ENCODE results near the gene MEIS2. TPM values are rescaled to one million over a fixed set of nuclear protein-coding genes. Genes with fewer than 3 reads are reported as not detected.

MEIS2 gene
- total and polyA plus RNA-seq, 2 donors (not counting 3 experiments of a cell fraction or from before 2014, with no cell fraction given), result 22.5 to 26.2 TPM

GRCh38 chr15:37076543-37076942 lies 23.8 kb downstream of the MEIS2 start:
- Histone ChIP-seq H3K27ac (ENCODE audit: insufficient read depth, low read depth, low read length) (no peak overlapping the region), H3K79me2 (ENCODE audit: control insufficient read depth, insufficient read depth, low read length) (no peaks in the 10 kb centered on the region), H3K27me3 (ENCODE audit: control insufficient read depth in 2 of 2, insufficient read depth in 2 of 2, low read length in 2 of 2) (no peaks in the 10 kb centered on the region), H3K4me2 (ENCODE audit: insufficient read depth, low read length) (no peak overlapping the region), H3K9ac (replicated peaks; ENCODE audit: extremely low read depth, insufficient read depth, low read length) (no peak overlapping the region), H3K9me3 (replicated peaks; ENCODE audit: control insufficient read depth, insufficient read depth, low read length) (no peaks in the 10 kb centered on the region), H2AFZ (ENCODE audit: low read depth, low read length) (no peak overlapping the region), H3K4me3 (replicated peaks in 1 of 3; ENCODE audit: insufficient read depth in 1 of 3, low read depth in 1 of 3, low read length in 3 of 3) (no peak overlapping the region), H3K4me1 (ENCODE audit: control insufficient read depth, extremely low read depth, insufficient read depth, low read length) (peaks cover 7% of the 10 kb centered on the region), H3K9me1 (replicated peaks; ENCODE audit: control insufficient read depth, extremely low read depth, insufficient read depth, low read length) (no peaks in the 10 kb centered on the region), H4K20me1 (replicated peaks; ENCODE audit: control insufficient read depth, extremely low read depth, insufficient read depth, low read length) (no peaks in the 10 kb centered on the region), H3K36me3 (ENCODE audit: control insufficient read depth in 2 of 2, extremely low read depth in 1 of 2, insufficient read depth in 2 of 2, low read length in 2 of 2) (peaks cover 0 to 2% of the 10 kb centered on the region in 2 experiments)
- BruUV-seq (replicated peaks), result no TSS peak
- intact Hi-C loops (cut with micrococcal nuclease), result no loop called here
- dilution Hi-C loops (cut with MboI; ENCODE audit: extremely low pct_ligation_motif_present, low sequenced_read_pairs), result no loop called here
- peak; percentile 45 for DNase-seq (ENCODE audit: low read depth, low spot score)
- FAIRE-seq, result peak; percentile 15
- ChIA-PET CTCF (interaction anchor here (0.6 to 1.8 kb wide), 3 partner anchors 13 to 193 kb away, joined by 3 to 4 read pairs (median 3); no protein-coding TSS in a partner anchor), POLR2A (no interaction called here)
- TF ChIP-seq JUN (IDR thresholded peaks at IDR 0.05; ENCODE audit: borderline replicate concordance, insufficient read depth, insufficient read length, low read depth) (peak; percentile 42), CTCF (IDR thresholded peaks at IDR 0.05; ENCODE audit: extremely low read depth in 1 of 2, insufficient read depth in 1 of 2, low read depth in 1 of 2, low read length in 2 of 2) (no peak), POLR2AphosphoS5 (IDR thresholded peaks at IDR 0.05; ENCODE audit: insufficient read depth, low read depth, low read length) (no peak), FOS (IDR thresholded peaks at IDR 0.05; ENCODE audit: borderline replicate concordance, insufficient read depth, low read length) (peak; percentile 85), MAX (IDR thresholded peaks at IDR 0.05; ENCODE audit: insufficient read depth, insufficient read length) (no peak)

- intact Hi-C loops (cut with micrococcal nuclease), result no loop called here
- Histone ChIP-seq H3K4me1 (ENCODE audit: control insufficient read depth, extremely low read depth, insufficient read depth, low read length) (peaks cover 7% of the 10 kb centered on the region), H3K4me3 (replicated peaks in 1 of 3; ENCODE audit: insufficient read depth in 1 of 3, low read depth in 1 of 3, low read length in 3 of 3) (no peak overlapping the region), H3K36me3 (ENCODE audit: control insufficient read depth in 2 of 2, extremely low read depth in 1 of 2, insufficient read depth in 2 of 2, low read length in 2 of 2) (peaks cover 0 to 2% of the 10 kb centered on the region in 2 experiments), H3K9me1 (replicated peaks; ENCODE audit: control insufficient read depth, extremely low read depth, insufficient read depth, low read length) (no peaks in the 10 kb centered on the region), H3K27me3 (ENCODE audit: control insufficient read depth in 2 of 2, insufficient read depth in 2 of 2, low read length in 2 of 2) (no peaks in the 10 kb centered on the region), H3K9ac (replicated peaks; ENCODE audit: extremely low read depth, insufficient read depth, low read length) (no peak overlapping the region), H2AFZ (ENCODE audit: low read depth, low read length) (no peak overlapping the region), H3K27ac (ENCODE audit: insufficient read depth, low read depth, low read length) (no peak overlapping the region), H3K9me3 (replicated peaks; ENCODE audit: control insufficient read depth, insufficient read depth, low read length) (no peaks in the 10 kb centered on the region), H3K4me2 (ENCODE audit: insufficient read depth, low read length) (no peak overlapping the region), H4K20me1 (replicated peaks; ENCODE audit: control insufficient read depth, extremely low read depth, insufficient read depth, low read length) (no peaks in the 10 kb centered on the region), H3K79me2 (ENCODE audit: control insufficient read depth, insufficient read depth, low read length) (no peaks in the 10 kb centered on the region)
- DNase-seq (ENCODE audit: low read depth, low spot score) (no peak), FAIRE-seq (no peak)
- POLR2A ChIA-PET, result no interaction called here
- CTCF ChIA-PET, result no interaction called here
- dilution Hi-C loops (cut with MboI; ENCODE audit: extremely low pct_ligation_motif_present, low sequenced_read_pairs), result no loop called here
- BruUV-seq (replicated peaks), result no TSS peak
- TF ChIP-seq MAX (IDR thresholded peaks at IDR 0.05; ENCODE audit: insufficient read depth, insufficient read length) (no peak), FOS (IDR thresholded peaks at IDR 0.05; ENCODE audit: borderline replicate concordance, insufficient read depth, low read length) (no peak), POLR2A (IDR thresholded peaks at IDR 0.05; ENCODE audit: low read depth, low read length) (no peak), MYC (IDR thresholded peaks at IDR 0.05; ENCODE audit: low read depth, low read length) (no peak), JUN (IDR thresholded peaks at IDR 0.05; ENCODE audit: borderline replicate concordance, insufficient read depth, insufficient read length, low read depth) (no peak), POLR2AphosphoS5 (IDR thresholded peaks at IDR 0.05; ENCODE audit: insufficient read depth, low read depth, low read length) (no peak), CTCF (IDR thresholded peaks at IDR 0.05; ENCODE audit: extremely low read depth in 1 of 2, insufficient read depth in 1 of 2, low read depth in 1 of 2, low read length in 2 of 2) (no peak), EZH2 (IDR thresholded peaks at IDR 0.05; ENCODE audit: borderline replicate concordance, low read depth, low read length, severe bottlenecking) (no peak), GATA2 (IDR thresholded peaks at IDR 0.05; ENCODE audit: insufficient read depth, insufficient read length, low read depth, low read length) (no peak)
Measured at GRCh38 chr15:37075777-37076176, 24.6 kb downstream of the MEIS2 start.
